Spleen (tissue), 11 donors: Measurements from ENCODE around the gene RAB39B. TPM values are rescaled to one million over a fixed set of nuclear protein-coding genes. Genes with fewer than 3 reads are reported as not detected.
A peak's percentile ranks its signal among the peaks of the same experiment; 100 is the strongest.
"Not testable (repeated sequence)": the region's sequence is repeated elsewhere in the genome, so short reads cannot be mapped to it uniquely, and the experiment has no call there.

ENCODE experiments used
- DNase-seq: peaks from one replicate; pipeline ENCODE4 v3.0.0-alpha.2; 2020
- H3K27ac ChIP-seq, 8 donors: fragments of 200-600 bp; sonication (generic) in 7 of 8; 1 replicate in 4 of 8; 2 replicates in 4 of 8; pipeline versions ENCODE4 v1.5.0 to v1.8.0; 2016 to 2021; ENCODE audit warnings: inconsistent platforms in 4 of 8, mild to moderate bottlenecking in 4 of 8, moderate library complexity in 1 of 8
- H3K27me3 ChIP-seq, 7 donors: fragments of 200-600 bp; sonication (generic) in 6 of 7; replicated peaks in 1 of 7; 1 replicate in 4 of 7; 2 replicates in 3 of 7; pipeline versions ENCODE4 v1.5.0 to v1.8.0; 2016 to 2021; ENCODE audit warnings: inconsistent platforms in 3 of 7, mild to moderate bottlenecking in 1 of 7
- H3K36me3 ChIP-seq, 6 donors: fragments of 200-600 bp; sonication (generic) in 5 of 6; 1 replicate in 4 of 6; 2 replicates in 2 of 6; pipeline versions ENCODE4 v1.5.0 to v1.8.0; 2016 to 2021; ENCODE audit warnings: inconsistent platforms in 2 of 6
- H3K4me1 ChIP-seq, 6 donors: fragments of 200-600 bp; sonication (generic) in 5 of 6; 1 replicate in 3 of 6; 2 replicates in 3 of 6; pipeline versions ENCODE4 v1.5.0 to v1.8.0; 2016 to 2021; ENCODE audit warnings: inconsistent platforms in 3 of 6
- H3K4me3 ChIP-seq, 8 donors: fragments of 200-600 bp; sonication (generic) in 7 of 8; 1 replicate in 4 of 8; 2 replicates in 4 of 8; pipeline versions ENCODE4 v1.5.0 to v1.8.0; 2016 to 2021; ENCODE audit warnings: inconsistent platforms in 4 of 8, mild to moderate bottlenecking in 4 of 8, moderate library complexity in 2 of 8
- H3K9me3 ChIP-seq, 8 donors: fragments of 200-600 bp; sonication (generic) in 7 of 8; 1 replicate in 4 of 8; 2 replicates in 4 of 8; pipeline versions ENCODE4 v1.5.0 to v1.8.0; 2016 to 2021; ENCODE audit warnings: inconsistent platforms in 4 of 8
- CTCF ChIP-seq, 11 experiments: fragments of 200-600 bp in 7 of 11; fragments of 450-650 bp in 4 of 11; sonication (generic) in 4 of 11; IDR thresholded peaks in 8 of 11; conservative IDR thresholded peaks in 3 of 11; 1 replicate in 7 of 11; 2 replicates in 4 of 11; pipeline versions ENCODE4 v1.4.0 to v1.8.0; 2016 to 2021; ENCODE audit warnings: antibody characterized with exemption in 11 of 11, inconsistent platforms in 4 of 11, mild to moderate bottlenecking in 1 of 11
- POLR2A ChIP-seq, 3 donors: fragments of 450-650 bp; IDR thresholded peaks; one replicate each; pipeline ENCODE4 v1.5.1; 2017; ENCODE audit warnings: antibody characterized with exemption in 3 of 3, mild to moderate bottlenecking in 1 of 3
- POLR2AphosphoS5 ChIP-seq, 3 donors: sonication (generic); formaldehyde crosslinking; IDR thresholded peaks; one replicate each; pipeline ENCODE4 v1.5.1; 2017; ENCODE audit warnings: antibody characterized with exemption in 3 of 3
- WGBS, 5 donors: extraction: QIAGEN DNeasy Blood & Tissue Kit in 3 of 5; methylation state at CpG; one replicate each; pipeline versions ENCODE4 v1.1.5 to v1.1.7; 2013 to 2018; 5-methylcytosine and 5-hydroxymethylcytosine counted together
- intact Hi-C: fragments of 100-400 bp; cut with DNase I; formaldehyde crosslinking; loops from one replicate; pipeline ENCODE4 v1.15.0; 2023; ENCODE audit warnings: low total_unique reads
- polyA plus RNA-seq, 3 donors: library from polyadenylated mRNA; stranded (reverse); fragments of 200-250 nt; gene quantifications; one replicate each; pipeline ENCODE4 v1.2.1, GENCODE V29; 2013
- total RNA-seq, 7 donors: library from RNA; depleted of rRNA in 3 of 7; stranded (reverse); fragments of >200 nt in 3 of 7; fragmentation: NEBNext Ultra II Directional in 4 of 7; extraction: Animal tissue kit (Norgen Biotek cat#: 25700) in 4 of 7; gene quantifications; one replicate each; pipeline versions ENCODE4 v1.1.0 to v1.2.1, GENCODE V29; 2016 to 2021
- donor health status: healthy with polysubstance abuse.
- donor health status: DM: no; HTN: no; CAD: no; lungs with moderate emphysema.
- donor health status: DM: no; HTN: no; CAD: no.
- donor health status: Bipolar disorder and iron deficiency.
- donor health status: healthy.
- donor health status: DM: no; HTN: no; CAD: no.
- donor health status: DM: yes; HTN: yes; CAD: no.

The RAB39B gene
- total and polyA plus RNA-seq, 10 donors, result 3.3 to 8.3 (median 4.2) TPM

- Histone ChIP-seq H3K4me1 (no peaks in the 10 kb centered on the region), H3K27ac (no peak overlapping the region), H3K4me3 (no peak overlapping the region), H3K9me3 (peaks cover 0 to 22% (median 9%) of the 10 kb centered on the region in 8 donors), H3K36me3 (no peaks in the 10 kb centered on the region), H3K27me3 (no peaks in the 10 kb centered on the region)
- DNase-seq, result no peak
- 89 to 100% (median 92%) methylated on average over 1 of the region's 1 CpG for WGBS, 5 donors
- no peak for TF ChIP-seq CTCF (IDR thresholded peaks at IDR 0.05 in 8 of 11, conservative IDR thresholded peaks at IDR 0.05 in 3 of 11)
- no peak for TF ChIP-seq POLR2AphosphoS5 (IDR thresholded peaks at IDR 0.05)
- TF ChIP-seq POLR2A (IDR thresholded peaks at IDR 0.05), result no peak
- intact Hi-C loops, result no loop called here
These were observed 6.7 kb upstream of the RAB39B start for GRCh38 chrX:155270969-155271368.

- peaks cover 0 to 18% (median 5%) of the 10 kb centered on the region in 6 donors for H3K4me1 ChIP-seq
- H3K4me3 ChIP-seq, H3K27me3 ChIP-seq, H3K27ac ChIP-seq, DNase-seq, H3K36me3 ChIP-seq, intact Hi-C loops: not testable (repeated sequence)
- 77 to 100% (median 91%) methylated on average over 1 of the region's 1 CpG for WGBS, 5 donors
- peaks cover 0 to 22% (median 9%) of the 10 kb centered on the region in 8 donors for H3K9me3 ChIP-seq
These were observed 3.7 kb upstream of the RAB39B start for GRCh38 chrX:155267995-155268394.

GRCh38 chrX:155266439-155266838 is 2.1 kb upstream of the RAB39B start:
- no peak overlapping the region for H3K27ac ChIP-seq
- peaks cover 0 to 15% (median 7%) of the 10 kb centered on the region in 8 donors for H3K9me3 ChIP-seq
- H3K4me3 ChIP-seq, result no peak overlapping the region
- no peaks in the 10 kb centered on the region for H3K36me3 ChIP-seq
- intact Hi-C loops, result no loop called here
- 77 to 96% (median 92%) methylated on average over 1 of the region's 1 CpG for WGBS, 5 donors
- H3K27me3 ChIP-seq, result no peaks in the 10 kb centered on the region
- no peak for DNase-seq
- TF ChIP-seq POLR2AphosphoS5 (IDR thresholded peaks at IDR 0.05), result no peak
- no peak for TF ChIP-seq POLR2A (IDR thresholded peaks at IDR 0.05)
- no peak for TF ChIP-seq CTCF (IDR thresholded peaks at IDR 0.05 in 8 of 11, conservative IDR thresholded peaks at IDR 0.05 in 3 of 11)
- H3K4me1 ChIP-seq, result peaks cover 0 to 32% (median 12%) of the 10 kb centered on the region in 6 donors

- peak overlapping the region in 7 of 8 donors; percentile 56 to 77 (median 63) for H3K4me3 ChIP-seq
- H3K27ac ChIP-seq, result peak overlapping the region in 5 of 8 donors; percentile 79 to 87 (median 81)
- TF ChIP-seq CTCF (IDR thresholded peaks at IDR 0.05 in 8 of 11, conservative IDR thresholded peaks at IDR 0.05 in 3 of 11) (no peak), POLR2A (IDR thresholded peaks at IDR 0.05) (no peak), POLR2AphosphoS5 (IDR thresholded peaks at IDR 0.05) (no peak)
- no peaks in the 10 kb centered on the region for H3K9me3 ChIP-seq
- WGBS, 5 donors, result 10 to 34% (median 15%) methylated on average over 5 of the region's 5 CpGs
- DNase-seq, result no peak
- peaks cover 0 to 32% (median 12%) of the 10 kb centered on the region in 6 donors for H3K4me1 ChIP-seq
- no peaks in the 10 kb centered on the region for H3K27me3 ChIP-seq
- H3K36me3 ChIP-seq, result peaks cover 0 to 7% (median 0%) of the 10 kb centered on the region in 6 donors
- intact Hi-C loops, result no loop called here
These were observed 1.1 kb downstream of the RAB39B start for GRCh38 chrX:155262970-155263754.
